Measurements from ENCODE around the gene MPO.
A peak's percentile ranks its signal among the peaks of the same experiment; 100 is the strongest.

Gene MPO

DNA sequence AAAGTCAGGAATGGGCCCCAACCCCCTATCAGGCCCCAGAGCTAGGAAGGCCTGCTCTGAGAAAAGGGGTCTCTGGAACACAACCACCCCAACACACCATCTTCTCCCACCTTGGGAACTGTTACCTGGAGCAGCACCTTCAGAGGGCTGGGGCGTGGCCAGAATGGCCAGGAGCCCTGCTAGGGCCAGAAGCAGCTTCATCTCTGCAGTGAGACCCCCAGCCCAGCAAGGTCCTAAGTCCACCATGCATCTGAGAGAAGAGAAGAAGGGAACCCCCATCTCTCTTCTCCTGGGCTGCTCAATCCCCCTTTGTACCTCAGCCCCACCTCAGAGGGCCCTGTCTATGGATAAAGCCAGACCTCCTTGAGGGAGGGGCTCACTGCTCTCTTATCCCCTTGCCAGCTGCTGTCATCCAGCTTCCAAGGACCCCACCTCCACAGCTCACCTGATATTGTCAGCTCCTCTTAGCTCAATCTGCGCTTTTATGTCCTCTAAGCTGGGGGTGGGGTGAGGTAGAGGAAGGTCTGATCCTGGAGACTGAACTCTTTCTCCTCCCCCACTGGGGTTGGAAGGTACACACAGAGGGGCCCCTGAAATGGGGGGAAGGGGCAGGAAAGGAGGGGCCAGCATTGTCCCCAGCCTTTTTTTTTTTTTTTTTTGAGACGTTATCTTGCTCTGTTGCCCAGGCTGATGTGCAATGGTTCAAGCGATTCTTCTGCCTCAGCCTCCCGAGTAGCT is at the start of gene MPO:
TSS of gene MPO (minus strand) at position 456 of the 738 bp plus-strand sequence. CDS start at position 279, 177 bp downstream.
- DNase-seq = no peak

- no peak for DNase-seq
Observed at GRCh38 chr17:58329810-58330537, 49.2 kb upstream of the MPO start.

- DNase-seq = peak; percentile 91
Observed at GRCh38 chr17:58329035-58329809, 48.5 kb upstream of the MPO start.

- DNase-seq = peak; percentile 90
Observed at GRCh38 chr17:58328195-58329034, 47.7 kb upstream of the MPO start, which contains the start of gene TSPOAP1. Gene TSPOAP1 (minus strand): TSS chr17:58328795. CDS start chr17:58327920, 875 bp downstream.

- peak; percentile 72 for DNase-seq
Observed at GRCh38 chr17:58327363-58328194, 46.8 kb upstream of the MPO start.

DNA sequence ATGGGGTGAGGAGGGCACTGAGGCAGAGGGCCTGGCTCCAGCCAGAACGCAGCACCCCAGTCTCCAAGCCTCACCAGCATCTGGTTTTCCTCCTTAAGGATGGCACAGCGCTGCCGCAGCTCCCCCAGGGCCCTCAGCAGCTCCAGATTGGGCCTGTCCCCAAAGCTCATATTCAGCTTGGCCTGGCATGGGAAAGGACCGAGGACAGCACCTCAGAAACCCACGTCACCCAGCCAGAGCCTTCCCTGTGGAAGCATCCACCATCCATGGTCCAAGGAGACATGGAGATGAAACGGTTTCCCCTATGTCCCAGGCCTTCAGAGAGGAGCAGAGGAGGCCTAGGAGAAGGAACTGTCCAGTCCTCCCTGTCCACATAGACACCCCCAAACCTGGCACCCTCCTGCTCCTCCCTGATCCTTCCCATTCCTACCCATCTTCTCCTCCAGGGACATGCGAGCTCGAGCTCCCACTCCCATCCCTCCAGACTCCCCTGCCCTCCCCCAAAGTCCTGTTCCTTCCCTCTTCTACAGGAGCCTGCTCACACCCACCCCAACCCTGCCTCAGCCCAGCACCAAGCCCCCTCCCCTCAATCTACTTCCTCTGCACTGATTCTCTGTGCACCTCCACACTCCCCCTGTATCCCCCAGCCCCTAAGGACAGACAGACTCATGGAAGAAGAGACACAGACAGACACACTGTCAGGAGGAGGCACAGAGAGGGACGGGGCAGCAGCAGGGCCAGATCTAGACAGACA is 46.1 kb upstream of the MPO start:
- DNase-seq = no peak

DNA sequence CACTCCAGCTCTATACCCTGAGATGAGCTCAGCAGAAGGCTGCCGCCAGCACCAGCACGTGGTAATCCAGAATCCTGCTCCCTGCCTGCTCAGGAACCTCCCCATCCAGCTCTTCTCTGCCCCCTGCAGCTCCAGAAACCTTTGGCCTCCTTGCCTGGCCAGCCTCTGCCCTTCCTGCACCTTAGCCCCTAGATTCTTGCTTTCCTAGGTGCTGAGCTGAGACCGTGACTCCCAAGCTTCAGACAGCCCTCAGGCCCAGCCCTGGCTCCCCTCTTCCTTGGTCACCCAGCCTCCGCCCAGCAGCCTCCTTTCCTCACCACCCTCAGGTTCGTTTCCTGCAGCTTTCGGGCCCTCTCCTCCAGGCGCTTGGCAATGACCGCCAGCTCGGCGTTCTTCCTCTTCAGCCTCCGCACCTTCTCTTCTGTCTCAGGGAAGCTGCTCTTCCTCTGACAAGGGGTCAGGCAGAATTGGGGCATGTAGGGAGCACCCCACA is 45.3 kb upstream of the MPO start:
- DNase-seq = no peak

GRCh38 chr17:58325289-58325726 is 44.6 kb upstream of the MPO start:
- DNase-seq = no peak

DNA sequence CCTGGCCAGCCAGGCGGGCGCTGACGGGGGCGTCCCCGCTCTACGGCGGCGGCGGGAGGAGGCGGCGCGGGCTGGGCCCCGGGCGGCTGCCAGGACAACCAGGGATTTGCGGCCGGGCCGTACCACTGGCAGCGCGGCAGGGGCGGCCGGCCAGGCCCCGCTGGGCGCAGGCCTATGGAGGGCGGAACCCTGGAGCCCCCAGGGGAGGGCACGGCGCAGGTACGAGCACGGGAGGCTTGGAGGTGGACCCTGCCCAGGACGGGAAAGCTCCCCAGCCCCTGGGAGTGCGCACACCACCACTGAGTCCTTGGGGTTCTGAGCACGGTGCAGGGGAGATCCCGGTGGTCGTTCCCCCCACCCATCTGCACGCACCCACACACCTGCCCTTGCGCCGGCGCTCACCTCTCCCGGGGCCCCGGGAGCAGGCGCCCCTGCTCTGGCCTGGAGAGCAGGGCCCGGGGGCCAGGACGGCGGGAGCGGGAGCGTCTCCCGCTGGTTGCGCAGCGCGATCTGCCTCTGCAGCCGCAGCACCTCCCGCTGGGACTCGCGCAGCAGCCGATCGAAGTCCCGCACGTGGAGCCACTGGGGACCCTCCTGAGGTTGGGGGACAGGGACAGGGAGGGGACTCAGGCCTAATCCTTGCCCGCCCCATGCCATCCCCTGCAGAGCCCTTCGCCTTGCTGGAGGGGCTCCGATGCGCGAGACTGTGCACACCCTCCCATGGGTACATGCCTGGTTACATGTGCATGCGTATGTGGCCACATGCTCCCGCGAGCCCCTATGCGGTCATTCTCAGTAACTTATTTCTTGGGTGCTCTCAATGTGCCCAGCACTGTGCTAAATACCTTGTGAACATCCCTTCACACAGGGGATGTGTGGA is 43.9 kb upstream of the MPO start:
- DNase-seq = no peak

GRCh38 chr17:58324056-58324408 is 43.3 kb upstream of the MPO start:
- no peak for DNase-seq

DNA sequence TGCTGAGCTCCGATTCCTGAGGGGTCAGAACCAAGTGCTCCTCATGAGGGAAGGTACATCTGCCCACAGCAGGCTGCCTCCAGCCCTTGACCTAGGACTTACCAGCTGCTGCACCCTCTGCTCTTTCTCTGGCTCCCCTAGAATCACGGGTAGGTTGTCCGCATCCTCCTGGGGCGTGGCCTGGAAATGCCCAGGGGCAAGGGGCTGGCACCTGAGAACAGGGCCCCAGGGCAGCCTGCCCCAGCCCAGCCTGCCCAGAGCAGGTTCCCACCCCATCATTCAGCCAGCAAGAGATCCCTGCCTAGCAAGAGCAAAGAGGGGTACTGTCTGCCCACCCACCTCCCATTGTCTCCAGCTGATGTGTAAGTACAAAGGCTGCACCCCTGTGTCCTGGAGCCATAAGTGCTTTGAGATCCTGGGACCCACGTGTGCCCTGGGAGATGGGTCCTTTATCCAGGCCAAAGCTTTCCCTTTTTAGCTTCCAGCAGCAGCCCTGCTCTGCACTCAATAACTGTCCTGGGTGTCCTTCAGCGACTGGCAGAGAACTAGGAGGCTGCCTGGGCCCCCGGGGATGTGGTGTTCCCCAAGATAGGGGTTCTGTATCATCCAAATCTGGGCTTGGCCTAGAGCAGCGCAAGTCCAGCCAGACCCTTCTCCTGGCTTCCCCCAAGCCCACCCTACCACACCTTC is 42.8 kb upstream of the MPO start:
- DNase-seq = no peak

- DNase-seq = no peak
Observed at GRCh38 chr17:58322581-58323185, 41.9 kb upstream of the MPO start.

GRCh38 chr17:58321571-58322525 is 41.1 kb upstream of the MPO start:
- DNase-seq = no peak

- no peak for DNase-seq
Observed at GRCh38 chr17:58320570-58321323, 40.0 kb upstream of the MPO start.

GRCh38 chr17:58320163-58320558 is 39.4 kb upstream of the MPO start:
- peak; percentile 53 for DNase-seq

Data from activated effector memory CD4-positive, alpha-beta T cell treated with anti-CD3 and anti-CD28 coated beads, Interleukin-2, amount 50 U/mL, for 16 hours (primary cell).